ENCODE results near the gene CFAP46.

CFAP46 gene

DNA sequence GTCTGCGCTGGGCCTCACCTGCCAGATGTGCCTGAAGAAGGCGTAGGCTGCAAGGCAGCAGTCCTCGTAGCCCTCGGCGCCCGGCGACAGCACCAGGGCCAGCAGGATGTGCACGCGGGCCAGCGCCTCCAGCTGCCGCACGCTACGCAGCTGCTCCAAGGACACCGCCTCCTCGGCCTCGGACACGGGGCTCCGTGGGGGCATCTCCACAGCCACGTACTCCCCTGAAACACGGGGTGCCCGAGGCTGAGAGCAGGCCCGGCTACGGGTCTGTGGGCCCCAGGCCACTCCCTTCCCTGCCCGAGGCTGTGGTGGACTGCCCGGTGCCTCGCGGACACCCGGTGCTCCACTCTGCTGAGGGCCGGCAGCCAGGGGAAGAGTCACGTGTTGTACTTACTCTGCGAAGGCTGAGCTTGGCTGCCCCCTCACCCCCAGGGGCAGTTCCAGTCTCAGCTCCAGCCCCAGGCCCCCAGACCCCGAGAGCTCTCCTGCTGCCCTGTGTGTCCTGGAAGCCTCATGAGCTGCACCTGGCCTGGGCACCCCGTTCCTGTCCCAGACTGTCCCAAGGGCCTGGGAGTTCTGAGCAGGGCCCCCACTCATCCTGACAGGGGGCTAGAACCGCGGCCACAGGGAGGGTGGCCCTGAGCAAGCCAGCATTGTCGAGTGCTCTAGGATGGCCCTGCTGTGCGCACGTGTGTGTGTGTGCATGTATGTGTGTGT, 62.8 kb downstream of the CFAP46 start:
- DNase-seq: peak; percentile 69

DNA sequence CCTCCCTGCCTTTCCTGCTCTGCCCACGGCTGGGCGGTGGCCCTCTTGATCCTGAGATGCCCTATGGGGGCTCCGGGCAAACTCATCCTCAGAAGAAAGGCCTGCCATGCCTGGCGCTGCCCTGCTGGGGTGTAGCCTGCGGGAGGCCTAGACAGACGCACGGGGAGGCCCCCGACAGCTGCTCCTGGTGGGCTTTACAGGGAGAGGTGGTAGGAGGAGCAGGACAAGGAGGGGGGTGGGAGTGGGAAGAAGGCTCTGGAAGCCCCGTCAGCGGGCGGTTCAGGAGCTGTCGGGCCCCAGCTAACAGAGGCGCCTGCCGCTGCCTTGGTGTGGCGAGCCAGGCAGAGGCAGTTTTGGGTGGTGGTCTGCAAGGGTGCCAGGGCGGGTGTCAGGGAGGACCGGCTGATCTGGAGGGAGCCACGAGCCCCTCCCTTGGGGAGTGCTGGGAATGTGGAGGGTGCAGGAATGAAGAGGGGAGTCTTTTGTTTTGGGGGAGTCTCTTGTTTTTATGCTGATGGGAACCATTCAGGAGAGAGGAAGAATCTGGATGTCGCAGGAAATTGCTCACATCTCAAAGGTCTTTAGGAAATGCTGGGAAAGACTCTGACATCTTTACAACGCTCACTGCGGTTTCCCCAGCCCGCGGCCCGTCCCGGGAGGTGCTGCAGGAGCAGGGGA, 63.5 kb downstream of the CFAP46 start:
- no peak for DNase-seq

DNA sequence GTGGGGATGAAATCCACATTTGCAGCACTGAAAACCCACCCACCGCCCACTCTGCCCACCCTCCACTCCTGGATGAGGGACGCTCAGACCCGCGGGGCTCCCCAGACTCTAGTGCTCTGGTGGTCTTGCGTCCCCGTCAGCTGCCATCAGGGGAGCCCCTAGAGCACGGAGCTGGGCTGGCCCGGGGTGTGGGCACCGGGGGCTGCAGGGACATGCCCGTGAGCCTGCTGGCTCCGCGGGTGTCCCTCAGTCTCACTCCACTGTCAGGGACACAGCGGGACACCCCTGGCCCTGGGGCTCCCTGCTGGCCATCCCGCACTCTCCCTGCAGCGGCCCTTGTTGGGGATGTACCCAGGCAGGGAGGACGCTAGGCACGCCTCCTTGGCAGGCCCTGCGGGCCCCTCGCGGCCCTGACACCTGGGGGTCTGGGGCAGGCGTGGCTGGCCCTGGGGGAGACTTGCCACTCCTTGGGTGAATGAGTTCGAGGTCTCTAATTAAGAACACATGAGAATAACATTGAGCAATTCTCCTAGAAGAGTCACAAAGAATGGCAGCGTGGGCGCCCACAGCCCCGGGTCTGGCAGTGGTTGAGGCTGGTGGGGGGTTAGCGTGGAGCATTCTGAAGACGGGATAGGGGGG, 64.2 kb downstream of the CFAP46 start:
- DNase-seq: no peak

DNA sequence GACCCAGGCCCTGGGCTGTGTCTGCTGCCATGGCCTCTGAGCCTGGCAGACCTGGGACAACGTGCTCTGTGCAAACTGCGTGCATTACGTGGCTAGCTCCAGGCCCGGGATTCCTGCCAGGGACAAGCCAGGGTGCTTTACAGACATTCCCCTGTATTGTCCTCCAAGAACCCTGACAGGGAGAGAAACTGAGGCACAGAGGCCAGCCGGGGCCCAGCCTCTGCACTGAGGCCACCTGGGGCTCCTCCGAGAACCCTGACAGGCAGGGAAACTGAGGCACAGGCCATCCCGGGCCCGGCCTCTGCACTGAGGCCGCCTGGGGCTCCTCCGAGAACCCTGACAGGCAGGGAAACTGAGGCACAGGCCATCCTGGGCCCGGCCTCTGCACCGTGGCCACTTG, 64.9 kb downstream of the CFAP46 start:
- no peak for DNase-seq

DNA sequence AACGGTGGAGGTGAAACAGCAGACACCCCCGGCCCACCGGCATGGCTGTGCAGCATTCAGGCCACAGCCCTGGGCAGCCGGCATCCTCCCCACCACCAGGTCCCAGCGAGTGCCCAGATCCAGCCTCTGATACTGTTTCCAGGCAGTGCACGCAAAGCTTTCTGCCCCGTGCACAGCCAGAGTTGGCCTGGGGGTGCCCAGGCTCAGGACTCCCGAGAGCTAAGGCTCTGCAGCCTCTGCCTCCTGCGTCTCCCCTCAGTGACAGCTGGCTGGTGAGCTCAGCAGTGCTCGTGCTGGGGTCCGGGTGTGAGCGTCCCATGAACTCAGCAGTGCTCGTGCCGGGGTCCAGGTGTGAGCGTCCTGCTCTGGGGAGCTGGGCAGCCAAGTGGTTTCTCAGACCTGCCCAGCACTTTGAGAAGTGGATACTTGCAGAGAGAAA, 65.4 kb downstream of the CFAP46 start:
- no peak for DNase-seq

DNA sequence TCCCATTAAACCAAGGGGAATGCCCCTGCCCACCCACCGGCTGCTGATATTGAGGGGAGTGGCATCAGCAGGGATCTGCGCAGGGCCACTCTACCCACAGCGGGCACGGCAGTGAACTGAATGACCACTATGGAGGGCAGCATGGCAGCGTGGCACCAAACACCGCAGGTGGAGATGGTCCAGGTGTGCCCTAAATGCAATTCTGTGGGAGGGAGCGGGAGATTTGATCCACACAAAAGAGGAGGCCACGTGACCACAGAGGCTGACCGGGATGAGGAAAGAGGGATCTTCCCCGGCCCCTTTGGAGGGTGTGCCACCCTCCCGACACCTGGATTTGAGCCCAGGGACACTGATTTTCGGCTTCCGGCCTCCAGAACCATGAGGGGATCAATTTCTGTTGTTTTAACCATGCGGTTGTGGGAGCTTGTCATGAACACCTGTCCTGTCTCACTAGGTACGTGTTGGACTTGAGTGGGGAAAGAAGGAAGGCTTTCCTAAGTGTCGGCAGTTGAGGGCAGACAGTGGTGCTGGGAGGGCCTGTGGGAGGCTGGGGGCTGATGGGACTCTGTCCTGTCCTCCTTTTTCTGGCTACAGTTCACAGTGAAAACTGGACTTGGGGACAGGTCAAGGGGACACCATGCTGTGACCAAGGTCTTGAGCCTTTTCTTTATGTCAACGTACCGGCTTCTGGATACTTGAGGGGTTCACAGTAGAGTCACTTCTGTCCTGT, 66.1 kb downstream of the CFAP46 start:
- DNase-seq: no peak

DNA sequence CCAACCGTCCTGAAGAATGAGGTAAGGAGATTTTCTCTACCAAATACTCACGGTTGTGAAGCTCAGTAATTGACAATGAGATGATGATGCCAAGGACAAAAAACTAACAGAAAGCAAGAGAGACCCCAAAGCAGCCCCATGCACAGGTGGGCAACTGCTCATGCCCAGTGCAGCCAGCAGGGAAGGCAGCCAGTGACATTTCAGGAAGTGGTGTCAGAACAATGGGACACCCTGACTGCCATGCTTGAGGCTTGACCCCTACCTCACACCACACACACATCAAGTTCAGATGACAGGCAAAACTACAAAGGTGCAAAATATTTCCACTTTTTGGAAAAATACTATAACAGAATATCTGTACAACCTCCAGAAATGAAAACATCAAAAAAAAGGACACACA, 66.9 kb downstream of the CFAP46 start:
- DNase-seq: no peak

DNA sequence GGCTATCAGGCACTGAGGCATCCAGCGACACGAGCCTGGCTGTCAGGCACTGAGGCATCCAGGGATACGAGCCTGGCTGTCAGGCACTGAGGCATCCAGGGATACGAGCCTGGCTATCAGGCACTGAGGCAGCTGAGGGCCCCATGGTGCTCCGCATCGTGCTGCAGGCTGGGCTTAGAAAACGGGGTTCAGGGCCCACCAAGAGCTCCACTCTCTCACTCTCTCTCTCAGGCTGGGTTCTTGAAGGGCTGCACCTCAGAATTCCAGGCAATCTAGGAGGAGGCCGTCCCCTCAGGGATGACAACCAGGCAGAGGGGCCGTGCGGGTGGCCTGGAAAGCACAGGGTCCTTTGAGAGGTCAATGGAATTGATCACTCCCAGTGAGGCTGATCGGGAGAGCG, 69.0 kb downstream of the CFAP46 start:
- no peak for DNase-seq

DNA sequence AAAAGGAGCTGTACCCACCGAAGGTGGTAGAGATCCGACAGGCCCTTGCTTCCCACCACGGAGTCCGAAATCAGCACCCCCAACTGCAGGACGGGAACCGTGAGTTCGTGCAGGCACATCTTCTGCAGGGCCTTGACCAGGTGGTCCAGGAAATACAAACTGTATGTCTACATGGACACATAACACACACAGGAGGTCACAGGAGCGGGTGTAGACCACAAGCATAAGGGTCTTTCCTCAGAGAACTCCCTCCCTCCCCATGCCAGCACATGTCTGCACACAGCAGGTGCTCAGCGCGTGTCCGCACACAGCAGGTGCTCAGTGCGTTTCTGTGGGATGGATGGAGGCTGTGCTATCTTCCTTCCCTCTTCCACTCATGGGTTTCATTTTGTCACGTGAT, 69.7 kb downstream of the CFAP46 start:
- no peak for DNase-seq

DNA sequence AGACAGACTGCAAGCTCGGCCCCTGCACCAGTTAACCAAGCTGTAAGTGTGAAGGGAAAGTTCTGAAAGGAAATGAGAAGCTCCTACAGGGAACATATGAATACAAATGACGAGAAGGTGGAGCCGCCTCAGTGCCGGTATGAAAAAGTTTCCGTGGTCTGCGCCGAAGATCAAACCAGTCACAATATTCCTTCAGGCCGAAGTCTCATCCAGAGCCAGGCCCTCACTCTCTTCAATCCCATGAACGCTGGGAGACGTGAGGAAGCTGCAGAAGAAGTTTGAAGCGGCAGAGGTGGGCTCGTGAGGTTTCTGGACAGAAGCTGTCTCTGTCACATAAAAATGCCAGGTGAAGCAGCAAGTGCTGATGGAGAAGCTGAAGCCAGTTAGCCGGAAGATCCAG, 71.9 kb downstream of the CFAP46 start:
- no peak for DNase-seq

DNA sequence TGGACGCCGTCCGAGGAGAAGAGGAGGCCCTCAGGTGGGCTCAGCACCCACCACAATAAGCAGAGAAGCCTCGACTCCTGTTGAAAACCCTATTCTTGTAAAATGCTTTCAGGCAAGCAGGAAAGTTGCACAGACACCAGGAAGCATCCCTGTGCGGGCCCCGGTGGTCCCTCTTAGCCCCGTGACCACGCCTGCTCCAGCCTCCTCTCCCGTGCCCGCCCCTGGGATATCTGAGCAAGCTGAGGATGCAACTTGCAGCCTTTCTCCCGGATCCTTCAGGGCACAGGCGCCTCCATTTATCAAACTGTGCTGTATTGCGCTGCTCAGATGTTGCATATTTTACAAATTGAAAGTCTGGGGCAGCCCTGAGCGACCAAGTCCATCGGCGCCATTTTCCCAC, 72.7 kb downstream of the CFAP46 start:
- no peak for DNase-seq

DNA sequence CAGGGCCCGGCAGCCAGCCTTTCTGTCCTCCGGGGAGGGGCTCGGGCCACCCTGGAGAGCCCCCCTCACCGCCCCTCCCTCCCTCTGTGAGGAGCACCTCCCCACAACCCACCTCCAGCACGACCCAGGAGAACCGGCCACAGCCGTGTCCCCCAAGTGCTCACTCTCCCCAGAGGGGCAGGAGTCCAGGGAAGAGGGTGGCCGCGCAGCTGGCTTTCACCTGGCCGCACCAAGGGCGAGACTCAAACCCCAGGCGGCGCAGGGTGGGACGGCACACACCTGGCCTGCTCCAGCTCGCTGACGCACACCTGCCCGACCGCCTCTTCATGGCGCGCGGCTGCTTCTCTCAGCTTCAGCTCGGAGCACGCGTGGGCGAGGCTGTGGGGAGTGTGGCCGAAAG, 73.4 kb downstream of the CFAP46 start:
- no peak for DNase-seq

DNA sequence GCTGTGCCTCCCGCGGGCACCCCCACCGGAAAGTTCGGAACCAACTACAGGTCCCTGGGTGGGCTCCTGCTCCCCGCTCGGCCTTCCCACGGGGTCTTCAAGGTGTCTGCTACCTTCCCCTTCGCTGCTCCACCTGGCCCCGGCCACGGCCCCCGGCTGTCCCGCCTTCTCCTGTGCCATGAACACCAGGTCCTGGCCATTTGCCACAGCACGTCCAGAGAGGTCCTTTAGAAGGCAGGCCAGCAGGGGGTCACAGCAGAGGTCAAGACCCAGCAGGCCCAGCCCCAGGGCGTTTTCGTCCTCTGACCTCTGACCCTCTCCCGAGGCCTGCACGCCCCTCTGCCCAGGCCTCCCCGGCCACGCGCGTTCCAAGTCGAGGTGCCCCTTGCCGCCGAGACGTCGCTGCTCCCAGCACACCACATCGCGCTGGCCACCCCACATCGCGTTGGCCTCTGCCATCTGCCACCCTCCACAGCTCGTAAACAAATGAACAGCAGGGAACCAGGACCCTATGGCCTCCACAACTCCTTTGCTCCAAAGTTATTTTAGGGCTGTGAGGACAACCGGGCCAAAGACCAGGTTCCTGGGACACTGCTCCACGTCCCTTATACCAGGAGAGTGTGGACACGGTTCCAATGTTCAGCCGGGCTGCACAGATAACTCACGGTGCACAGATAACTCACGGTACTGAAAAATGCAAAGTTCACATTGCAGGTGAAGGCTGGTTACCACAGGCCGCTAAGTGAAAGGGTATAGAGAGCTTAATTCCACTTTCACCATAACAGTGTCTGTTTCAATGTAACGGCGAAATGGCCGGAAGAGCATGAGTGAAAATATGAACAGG, 74.3 kb downstream of the CFAP46 start:
- no peak for DNase-seq

DNA sequence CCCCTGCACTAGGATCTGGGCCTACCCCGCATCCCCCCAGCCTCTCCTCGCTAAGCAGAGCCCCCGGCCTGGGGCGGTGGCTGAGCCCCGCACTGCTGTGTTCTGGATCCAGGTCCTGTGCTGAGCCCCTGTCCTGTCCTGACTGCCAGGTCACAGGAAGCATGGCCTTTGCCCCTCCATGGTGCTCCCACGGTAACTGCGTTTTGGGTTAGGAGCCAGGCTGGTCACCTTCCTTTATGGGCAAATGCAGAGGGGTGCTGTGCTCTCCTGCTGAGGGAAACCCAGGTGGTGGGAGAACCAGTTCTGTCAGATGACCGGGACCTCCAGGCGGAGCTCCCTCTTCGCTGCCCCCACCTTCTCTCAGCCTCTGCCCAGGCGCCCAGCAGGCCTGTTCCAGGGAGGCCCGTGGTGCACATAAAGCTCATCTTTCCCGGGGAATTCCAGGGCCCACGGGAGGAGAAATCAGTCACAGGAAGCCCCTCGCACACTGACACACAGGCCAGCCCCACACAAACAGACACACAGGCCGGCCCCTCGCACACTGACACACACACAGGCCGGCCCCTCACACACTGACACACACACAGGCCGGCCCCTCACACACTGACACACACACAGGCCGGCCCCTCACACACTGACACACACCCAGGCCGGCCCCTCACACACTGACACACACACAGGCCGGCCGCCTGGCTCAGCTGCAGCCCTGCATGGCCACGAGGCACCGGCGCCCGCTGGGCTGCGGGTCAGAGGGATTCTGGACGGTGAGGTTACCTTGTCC, 75.6 kb downstream of the CFAP46 start:
- DNase-seq: no peak

DNA sequence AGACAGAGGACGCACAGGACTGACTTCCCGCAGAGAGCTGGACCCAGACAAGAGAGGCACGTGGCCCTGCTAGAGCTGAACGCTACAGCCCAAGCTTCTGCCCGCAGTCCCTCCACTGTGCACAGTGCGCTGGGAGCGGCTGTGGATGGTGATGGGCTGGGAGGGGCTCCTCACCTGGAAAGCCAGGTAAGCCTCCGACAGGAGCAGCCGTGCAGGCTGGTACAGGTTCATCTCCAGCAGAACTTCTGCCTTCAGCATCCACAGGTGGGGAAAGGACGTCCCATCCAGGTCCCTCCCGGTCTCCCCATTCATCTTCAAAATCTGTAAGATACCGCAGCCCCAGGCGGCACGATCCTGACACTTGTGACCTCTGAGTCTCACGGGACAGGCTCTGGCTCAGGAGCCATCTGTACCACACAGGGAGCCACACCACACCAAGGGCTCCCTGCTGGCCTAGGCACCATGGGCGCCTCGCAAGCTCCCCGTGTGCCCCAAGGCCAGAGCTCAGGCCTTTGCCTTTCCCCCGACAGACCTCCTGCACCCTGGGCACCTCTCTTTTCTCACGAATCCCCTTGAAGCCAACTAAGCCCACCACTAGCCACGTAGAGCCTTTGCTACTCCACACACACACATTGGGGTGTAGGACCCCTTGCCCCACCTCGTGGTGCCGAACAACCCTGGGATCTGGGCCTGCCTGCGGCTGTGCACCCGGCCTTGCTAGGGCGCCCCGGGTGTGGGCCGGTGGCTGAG, 76.3 kb downstream of the CFAP46 start:
- DNase-seq: no peak

DNA sequence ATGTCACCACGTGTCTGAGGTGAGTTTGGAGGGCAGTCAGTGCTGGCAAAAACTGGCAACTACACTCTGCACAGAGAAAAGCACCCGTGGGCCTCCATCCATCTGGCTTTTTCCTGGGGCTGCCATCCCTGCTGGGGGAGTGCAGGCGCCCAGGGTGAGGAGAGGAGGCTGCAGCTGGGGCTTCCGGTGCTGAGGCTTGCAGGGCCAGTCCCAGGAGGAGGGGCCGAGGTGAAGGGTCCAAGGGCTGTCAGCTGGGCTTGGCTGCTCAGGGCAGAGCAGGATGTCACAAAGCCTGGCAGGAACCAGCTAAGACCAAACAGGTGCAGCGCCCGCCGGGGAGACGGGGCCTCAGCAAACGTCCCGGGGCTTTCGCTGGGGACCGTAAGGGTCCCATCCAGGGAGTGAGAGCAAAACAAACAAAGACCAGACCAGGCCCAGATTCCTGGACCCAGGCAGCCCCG, 77.2 kb downstream of the CFAP46 start:
- no peak for DNase-seq

DNA sequence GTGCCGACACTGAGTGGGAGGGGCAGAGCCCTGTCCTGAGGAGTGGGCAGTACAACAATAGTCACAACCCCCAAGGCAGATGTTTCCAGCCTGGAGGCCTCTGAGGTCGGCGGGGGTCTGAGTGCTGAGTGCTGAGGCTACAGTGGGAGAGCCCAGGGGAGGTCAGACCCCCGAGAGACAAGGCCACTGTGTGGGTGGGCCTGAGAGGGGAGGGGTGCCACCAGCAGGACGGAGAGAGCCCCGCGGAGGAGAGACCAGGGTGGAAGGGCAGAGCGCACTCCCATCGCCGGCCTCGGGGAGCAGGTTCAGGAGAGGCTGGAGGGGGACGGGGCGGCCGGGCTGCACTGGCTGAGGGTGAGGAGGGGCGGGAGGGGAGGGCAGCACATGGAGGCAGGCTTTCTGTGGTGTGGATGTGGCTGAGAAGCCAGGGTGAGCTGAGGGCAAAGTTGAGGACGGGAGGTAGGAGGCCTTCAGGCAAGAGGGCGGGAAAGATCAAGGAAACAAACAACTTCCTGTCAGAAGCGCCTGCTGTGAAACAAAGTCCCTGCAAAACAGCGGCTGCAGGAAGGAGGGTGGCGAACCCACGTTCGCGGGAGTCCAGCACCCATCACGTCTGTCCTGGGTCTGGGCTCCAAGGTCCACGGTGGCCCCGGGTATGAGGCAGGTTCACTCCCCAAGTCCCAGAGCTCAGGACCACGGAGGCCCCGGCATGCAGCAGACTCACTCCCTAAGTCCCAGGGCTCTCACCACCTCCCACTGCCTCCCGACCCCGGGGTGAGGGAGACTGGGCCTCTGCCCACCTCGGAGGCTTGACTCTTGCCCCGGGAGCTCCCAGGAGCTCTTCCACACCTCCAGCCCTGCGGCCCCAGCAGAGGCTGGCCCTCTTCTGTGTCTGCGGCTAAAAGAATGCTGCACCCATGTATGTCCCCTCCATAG, 79.6 kb downstream of the CFAP46 start:
- peak; percentile 53 for DNase-seq

DNA sequence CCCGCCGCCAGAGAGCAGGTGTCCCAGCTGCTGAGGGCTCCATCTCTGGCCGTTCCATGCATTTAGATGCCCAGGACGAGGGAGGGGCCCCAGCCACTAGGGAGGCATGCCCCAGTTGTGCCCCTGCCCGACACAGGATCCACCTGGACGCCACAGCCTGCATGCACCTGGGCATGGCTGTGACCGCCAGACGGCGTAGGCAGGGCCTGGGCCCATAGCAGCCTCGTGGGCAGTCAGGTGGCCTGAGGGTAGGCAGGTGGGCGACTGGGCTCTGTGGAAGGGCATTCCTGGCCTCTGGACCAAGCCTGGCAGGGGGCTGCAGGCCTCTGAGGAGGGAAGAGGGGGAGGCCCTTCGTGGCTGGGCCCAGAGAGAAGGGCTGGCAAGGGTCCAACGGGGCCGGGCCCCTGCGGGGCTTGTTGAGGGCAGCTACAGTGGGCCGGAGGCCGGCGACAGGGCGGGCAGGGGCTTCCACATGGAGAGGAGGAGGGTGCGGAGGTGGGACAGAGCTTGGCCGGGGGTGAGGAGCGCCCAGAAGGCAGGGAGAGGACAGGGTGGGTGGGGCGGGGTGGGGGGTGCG, 80.4 kb downstream of the CFAP46 start:
- peak; percentile 48 for DNase-seq

DNA sequence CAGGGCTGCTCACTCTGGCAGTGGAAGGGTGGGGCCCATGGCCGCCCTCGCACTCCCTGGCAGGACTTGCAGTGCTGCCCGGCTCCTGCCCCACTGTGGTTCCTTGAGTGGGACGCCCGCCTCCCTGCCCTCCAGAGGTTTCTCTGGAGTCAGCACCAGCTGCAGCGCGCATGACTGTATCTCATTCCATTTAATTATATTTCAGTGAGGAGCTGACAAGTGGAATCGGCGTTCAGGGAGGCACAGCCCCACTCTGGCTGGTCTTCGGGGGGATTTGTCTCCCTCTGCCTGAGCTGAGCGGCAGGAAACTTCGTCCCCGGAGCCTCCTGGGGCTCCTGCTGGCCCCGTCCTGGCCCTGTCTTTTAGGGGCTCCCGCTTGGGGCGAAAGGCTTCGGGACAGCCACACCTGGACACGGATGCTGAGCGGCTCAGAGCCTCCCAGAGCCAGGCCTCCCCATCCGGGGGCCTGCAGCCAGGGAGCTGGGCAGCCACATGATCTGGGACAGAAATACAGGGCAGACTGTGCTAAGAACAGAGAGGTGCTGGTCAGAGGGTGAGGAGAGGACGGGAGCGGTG, 81.2 kb downstream of the CFAP46 start:
- DNase-seq: no peak

All from retina (tissue), 1 donor.